Measurements from ENCODE around the gene KRT33B.

KRT33B gene

DNA sequence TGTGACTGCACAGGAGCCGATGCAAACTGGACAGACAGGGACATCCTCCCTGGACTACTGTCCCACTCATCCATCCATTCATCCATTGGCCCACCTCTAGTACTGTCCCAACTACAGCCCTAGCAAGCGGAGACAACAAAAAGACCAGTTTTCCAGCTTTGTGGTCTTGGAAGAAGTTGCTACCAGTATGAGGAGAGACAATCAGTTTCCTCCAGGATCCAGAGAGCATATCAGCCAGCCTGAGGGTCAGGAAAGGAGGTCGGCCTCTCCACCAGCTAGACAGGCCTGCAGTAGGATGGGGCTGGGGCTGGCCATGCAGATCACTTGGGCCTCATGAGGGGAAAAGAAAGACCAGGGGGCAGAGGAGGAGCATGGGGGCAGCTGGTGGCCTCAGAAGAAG, 35.8 kb downstream of the KRT33B start:
- Histone ChIP-seq H2AFZ (ENCODE audit: low read length) (no peak overlapping the region), H3K9ac (ENCODE audit: low read length) (no peak overlapping the region), H4K20me1 (ENCODE audit: insufficient read depth, low read length) (no peaks in the 10 kb centered on the region), H3K79me2 (ENCODE audit: low read length) (no peaks in the 10 kb centered on the region), H3K4me3 (ENCODE audit: low read length) (no peak overlapping the region), H3K27ac (ENCODE audit: low read length) (no peak overlapping the region), H3K36me3 (replicated peaks; ENCODE audit: insufficient read depth, low read length) (no peaks in the 10 kb centered on the region), H3K27me3 (replicated peaks; ENCODE audit: insufficient read depth, low read length) (peaks cover 14% of the 10 kb centered on the region; the same call in 1 of the 2 replicates), H3K4me1 (ENCODE audit: low read length) (0 out of 2 replicates have a peak, but pooled peaks cover 2% of the 10 kb centered on the region), H3K9me2 (replicated peaks; ENCODE audit: insufficient read depth, low read length) (no peaks in the 10 kb centered on the region), H3F3A (ENCODE audit: insufficient read depth, low read length) (no peaks in the 10 kb centered on the region), H3K4me2 (ENCODE audit: low read depth, low read length) (no peak overlapping the region), H3K9me3 (replicated peaks; ENCODE audit: insufficient read depth, low read length) (no peaks in the 10 kb centered on the region)
- no peak for DNase-seq
- TF ChIP-seq, protein P1, sequence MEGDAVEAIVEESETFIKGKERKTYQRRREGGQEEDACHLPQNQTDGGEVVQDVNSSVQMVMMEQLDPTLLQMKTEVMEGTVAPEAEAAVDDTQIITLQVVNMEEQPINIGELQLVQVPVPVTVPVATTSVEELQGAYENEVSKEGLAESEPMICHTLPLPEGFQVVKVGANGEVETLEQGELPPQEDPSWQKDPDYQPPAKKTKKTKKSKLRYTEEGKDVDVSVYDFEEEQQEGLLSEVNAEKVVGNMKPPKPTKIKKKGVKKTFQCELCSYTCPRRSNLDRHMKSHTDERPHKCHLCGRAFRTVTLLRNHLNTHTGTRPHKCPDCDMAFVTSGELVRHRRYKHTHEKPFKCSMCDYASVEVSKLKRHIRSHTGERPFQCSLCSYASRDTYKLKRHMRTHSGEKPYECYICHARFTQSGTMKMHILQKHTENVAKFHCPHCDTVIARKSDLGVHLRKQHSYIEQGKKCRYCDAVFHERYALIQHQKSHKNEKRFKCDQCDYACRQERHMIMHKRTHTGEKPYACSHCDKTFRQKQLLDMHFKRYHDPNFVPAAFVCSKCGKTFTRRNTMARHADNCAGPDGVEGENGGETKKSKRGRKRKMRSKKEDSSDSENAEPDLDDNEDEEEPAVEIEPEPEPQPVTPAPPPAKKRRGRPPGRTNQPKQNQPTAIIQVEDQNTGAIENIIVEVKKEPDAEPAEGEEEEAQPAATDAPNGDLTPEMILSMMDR (IDR thresholded peaks at IDR 0.05; ENCODE audit: low read length), result no peak
- no peak for TF ChIP-seq EZH2phosphoT487 (IDR thresholded peaks at IDR 0.05; ENCODE audit: low read length)
- no peak for TF ChIP-seq EZH2 (optimal IDR thresholded peaks at IDR 0.05; ENCODE audit: low read depth, low read length)

DNA sequence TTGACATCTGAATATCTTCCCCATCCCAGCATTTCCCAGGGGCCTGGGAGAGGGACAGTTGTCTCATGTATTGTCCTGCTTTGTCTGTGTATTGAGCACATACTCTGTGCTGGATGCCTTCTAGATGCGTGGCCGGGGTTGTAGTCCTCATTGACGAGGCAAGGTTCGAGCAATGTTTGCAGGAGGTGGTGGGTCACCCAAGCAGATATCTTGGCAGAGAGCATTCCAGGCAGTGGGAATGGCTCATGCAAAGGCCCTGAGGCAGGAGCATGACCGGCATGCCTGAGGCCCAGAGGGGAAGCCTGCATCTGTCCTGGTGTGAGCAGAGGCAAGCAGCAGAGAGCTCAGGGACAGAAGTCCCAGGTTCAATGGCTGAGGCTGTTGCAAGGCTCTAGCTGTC, 36.5 kb downstream of the KRT33B start:
- Histone ChIP-seq H3K4me2 (ENCODE audit: low read depth, low read length) (no peak overlapping the region), H2AFZ (ENCODE audit: low read length) (no peak overlapping the region), H3F3A (ENCODE audit: insufficient read depth, low read length) (no peaks in the 10 kb centered on the region), H3K27ac (ENCODE audit: low read length) (no peak overlapping the region), H3K79me2 (ENCODE audit: low read length) (no peaks in the 10 kb centered on the region), H3K4me1 (ENCODE audit: low read length) (no peaks in the 10 kb centered on the region), H3K9me3 (replicated peaks; ENCODE audit: insufficient read depth, low read length) (no peaks in the 10 kb centered on the region), H3K9me2 (replicated peaks; ENCODE audit: insufficient read depth, low read length) (no peaks in the 10 kb centered on the region), H3K4me3 (ENCODE audit: low read length) (no peak overlapping the region), H3K36me3 (replicated peaks; ENCODE audit: insufficient read depth, low read length) (no peaks in the 10 kb centered on the region), H3K27me3 (replicated peaks; ENCODE audit: insufficient read depth, low read length) (peaks cover 14% of the 10 kb centered on the region; the same call in 1 of the 2 replicates), H3K9ac (ENCODE audit: low read length) (no peak overlapping the region), H4K20me1 (ENCODE audit: insufficient read depth, low read length) (no peaks in the 10 kb centered on the region)
- no peak for DNase-seq
- TF ChIP-seq EZH2phosphoT487 (IDR thresholded peaks at IDR 0.05; ENCODE audit: low read length) (no peak), EZH2 (optimal IDR thresholded peaks at IDR 0.05; ENCODE audit: low read depth, low read length) (no peak)
- TF ChIP-seq, protein P1 (IDR thresholded peaks at IDR 0.05; ENCODE audit: low read length), result no peak

DNA sequence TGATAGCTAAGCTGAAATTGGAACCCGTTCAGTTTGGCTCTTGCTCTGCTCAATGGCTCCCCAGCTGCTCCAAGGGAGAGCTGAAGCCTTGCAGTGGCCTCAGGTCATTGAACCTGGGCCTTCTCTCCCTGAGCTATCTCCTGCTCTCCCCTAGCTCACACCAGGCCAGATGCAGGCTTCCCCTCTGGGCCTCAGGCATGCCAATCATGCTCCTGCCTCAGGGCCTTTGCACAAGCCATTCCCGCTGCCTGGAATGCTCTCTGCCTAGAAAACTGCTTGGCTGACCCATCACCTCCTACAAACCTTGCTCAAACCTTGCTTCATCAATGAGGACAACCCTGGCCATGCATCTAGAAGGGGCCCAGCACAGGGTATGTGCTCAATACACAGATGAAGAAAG, 37.4 kb downstream of the KRT33B start:
- Histone ChIP-seq H3K9me2 (replicated peaks; ENCODE audit: insufficient read depth, low read length) (no peaks in the 10 kb centered on the region), H3K27me3 (replicated peaks; ENCODE audit: insufficient read depth, low read length) (peaks cover 8% of the 10 kb centered on the region; the same call in 1 of the 2 replicates), H4K20me1 (ENCODE audit: insufficient read depth, low read length) (no peaks in the 10 kb centered on the region), H3K9me3 (replicated peaks; ENCODE audit: insufficient read depth, low read length) (no peaks in the 10 kb centered on the region), H2AFZ (ENCODE audit: low read length) (no peak overlapping the region), H3K36me3 (replicated peaks; ENCODE audit: insufficient read depth, low read length) (no peaks in the 10 kb centered on the region), H3K4me1 (ENCODE audit: low read length) (no peaks in the 10 kb centered on the region), H3K27ac (ENCODE audit: low read length) (no peak overlapping the region), H3K4me2 (ENCODE audit: low read depth, low read length) (no peak overlapping the region), H3K4me3 (ENCODE audit: low read length) (no peak overlapping the region), H3F3A (ENCODE audit: insufficient read depth, low read length) (no peaks in the 10 kb centered on the region), H3K9ac (ENCODE audit: low read length) (no peak overlapping the region), H3K79me2 (ENCODE audit: low read length) (no peaks in the 10 kb centered on the region)
- DNase-seq, result no peak
- no peak for TF ChIP-seq EZH2 (optimal IDR thresholded peaks at IDR 0.05; ENCODE audit: low read depth, low read length)
- TF ChIP-seq, protein P1 (IDR thresholded peaks at IDR 0.05; ENCODE audit: low read length), result no peak
- no peak for TF ChIP-seq EZH2phosphoT487 (IDR thresholded peaks at IDR 0.05; ENCODE audit: low read length)
